DOHH2 (cell line): ENCODE data around the gene GALNT9.

Source experiments
- EZH2phosphoT487 ChIP-seq: fragments of 200-600 bp; sonication (generic); IDR thresholded peaks from 2 replicates; pipeline ENCODE4 v1.6.1; 2017; ENCODE audit warnings: borderline replicate concordance, mild to moderate bottlenecking, antibody characterized with exemption, low read length, moderate library complexity, mixed read lengths
- TF ChIP-seq, protein P1 (sequence below): fragments of 200-600 bp; sonication (generic); IDR thresholded peaks from one replicate; pipeline ENCODE4 v1.5.1; 2014; ENCODE audit warnings: antibody characterized with exemption, mild to moderate bottlenecking, low read depth, low read length; ENCODE audit not compliant: poor library complexity, severe bottlenecking

DNA sequence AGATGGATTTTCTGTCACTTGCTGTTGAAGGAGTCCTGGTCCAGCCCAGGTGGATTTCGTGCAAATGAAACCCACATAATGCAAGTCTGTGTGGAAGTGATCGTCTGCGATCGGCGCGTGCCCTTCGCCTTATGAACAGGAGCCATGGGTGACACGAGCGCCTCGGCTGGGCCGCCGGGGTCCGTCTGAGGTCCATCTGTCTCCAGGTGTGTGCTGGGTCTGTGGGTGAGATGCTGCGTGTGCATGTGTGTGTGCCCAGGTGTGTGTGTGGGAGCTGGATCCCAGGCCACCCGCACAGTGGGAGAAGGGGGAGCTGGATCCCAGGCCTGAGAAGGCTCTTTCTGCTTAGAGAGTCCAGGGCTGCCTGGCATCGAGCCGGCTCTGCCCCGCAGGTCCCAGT lies 53.8 kb downstream of the GALNT9 start:
- TF ChIP-seq, protein P1, sequence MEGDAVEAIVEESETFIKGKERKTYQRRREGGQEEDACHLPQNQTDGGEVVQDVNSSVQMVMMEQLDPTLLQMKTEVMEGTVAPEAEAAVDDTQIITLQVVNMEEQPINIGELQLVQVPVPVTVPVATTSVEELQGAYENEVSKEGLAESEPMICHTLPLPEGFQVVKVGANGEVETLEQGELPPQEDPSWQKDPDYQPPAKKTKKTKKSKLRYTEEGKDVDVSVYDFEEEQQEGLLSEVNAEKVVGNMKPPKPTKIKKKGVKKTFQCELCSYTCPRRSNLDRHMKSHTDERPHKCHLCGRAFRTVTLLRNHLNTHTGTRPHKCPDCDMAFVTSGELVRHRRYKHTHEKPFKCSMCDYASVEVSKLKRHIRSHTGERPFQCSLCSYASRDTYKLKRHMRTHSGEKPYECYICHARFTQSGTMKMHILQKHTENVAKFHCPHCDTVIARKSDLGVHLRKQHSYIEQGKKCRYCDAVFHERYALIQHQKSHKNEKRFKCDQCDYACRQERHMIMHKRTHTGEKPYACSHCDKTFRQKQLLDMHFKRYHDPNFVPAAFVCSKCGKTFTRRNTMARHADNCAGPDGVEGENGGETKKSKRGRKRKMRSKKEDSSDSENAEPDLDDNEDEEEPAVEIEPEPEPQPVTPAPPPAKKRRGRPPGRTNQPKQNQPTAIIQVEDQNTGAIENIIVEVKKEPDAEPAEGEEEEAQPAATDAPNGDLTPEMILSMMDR, result no peak
- no peak for TF ChIP-seq EZH2phosphoT487
